ENCODE results near the gene FAT3.

Gene FAT3

GRCh38 chr11:92227959-92228935 lies 3.6 kb downstream of the FAT3 start:
- no peak for DNase-seq

GRCh38 chr11:92236856-92237255 lies 12.2 kb downstream of the FAT3 start:
- no peak for DNase-seq

- DNase-seq, result no peak
These were observed 16.3 kb downstream of the FAT3 start for GRCh38 chr11:92240916-92241315.

GRCh38 chr11:92245700-92246271 lies 21.2 kb downstream of the FAT3 start:
- no peak for DNase-seq

- no peak for DNase-seq
These were observed 22.0 kb downstream of the FAT3 start for GRCh38 chr11:92246630-92247029.

- DNase-seq, result no peak
These were observed 24.6 kb downstream of the FAT3 start for GRCh38 chr11:92249156-92249753.

GRCh38 chr11:92251980-92252379 lies 27.4 kb downstream of the FAT3 start:
- DNase-seq, result no peak

GRCh38 chr11:92253421-92253820 lies 28.8 kb downstream of the FAT3 start:
- no peak for DNase-seq

- no peak for DNase-seq
These were observed 29.3 kb downstream of the FAT3 start for GRCh38 chr11:92253945-92254344.

- DNase-seq, result no peak
These were observed 32.9 kb downstream of the FAT3 start for GRCh38 chr11:92257536-92257935.

- no peak for DNase-seq
These were observed 35.2 kb downstream of the FAT3 start for GRCh38 chr11:92259861-92260260.

- no peak for DNase-seq
These were observed 39.7 kb downstream of the FAT3 start for GRCh38 chr11:92264350-92264749.

GRCh38 chr11:92266806-92267205 lies 42.2 kb downstream of the FAT3 start:
- no peak for DNase-seq

- no peak for DNase-seq
These were observed 42.7 kb downstream of the FAT3 start for GRCh38 chr11:92267278-92267677.

- no peak for DNase-seq
These were observed 43.4 kb downstream of the FAT3 start for GRCh38 chr11:92267968-92268367.

GRCh38 chr11:92268546-92268945 lies 43.9 kb downstream of the FAT3 start:
- DNase-seq, result no peak

GRCh38 chr11:92269021-92269420 lies 44.4 kb downstream of the FAT3 start:
- DNase-seq, result no peak

GRCh38 chr11:92269841-92270240 lies 45.2 kb downstream of the FAT3 start:
- DNase-seq, result no peak

- DNase-seq, result no peak
These were observed 48.0 kb downstream of the FAT3 start for GRCh38 chr11:92272651-92273050.
